Measurements from ENCODE around the gene PCED1B. TPM values are rescaled to one million over a fixed set of nuclear protein-coding genes. Genes with fewer than 3 reads are reported as not detected.

PCED1B gene
- total RNA-seq, 1 experiment from 2014 or later, result 0.86 TPM

DNA sequence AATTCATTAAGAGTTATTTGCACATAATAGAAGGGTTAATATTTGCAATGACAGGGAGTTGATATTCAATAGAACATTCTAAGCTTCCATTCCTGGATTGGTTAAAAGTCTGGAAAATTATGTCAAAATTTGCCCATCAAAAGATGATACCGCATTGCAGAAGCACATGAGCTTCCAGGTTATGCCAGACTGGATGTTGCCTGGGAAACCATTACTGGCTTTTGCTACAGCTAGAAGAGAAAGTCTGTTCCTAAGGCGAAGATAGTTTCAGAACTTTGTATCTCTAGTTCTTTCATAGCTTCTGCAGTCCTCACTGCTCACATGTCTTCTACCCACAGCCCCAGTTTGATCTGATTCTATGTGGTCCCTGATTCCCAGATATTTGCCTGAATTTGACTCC is 122.8 kb downstream of the PCED1B start:
- Histone ChIP-seq H3K4me1 (ENCODE audit: control insufficient read depth in 1 of 2, insufficient read depth in 2 of 2, low read length in 2 of 2) (peaks cover 0 to under 1% of the 10 kb centered on the region in 2 experiments; a peak in 2 of 4 replicates), H3K9me3 (ENCODE audit: control insufficient read depth in 1 of 2, insufficient read depth in 1 of 2, low read depth in 1 of 2, low read length in 2 of 2) (no peaks in the 10 kb centered on the region), H3K27me3 (ENCODE audit: insufficient read depth, low read length) (no peaks in the 10 kb centered on the region), H3K9me2 (ENCODE audit: insufficient read depth) (no peaks in the 10 kb centered on the region), H3K79me2 (ENCODE audit: insufficient read depth, low read length) (no peaks in the 10 kb centered on the region), H3K9ac (ENCODE audit: low read length) (no peak overlapping the region), H2AFZ (ENCODE audit: low read depth, low read length, poor library complexity, severe bottlenecking) (no peak overlapping the region), H3K36me3 (ENCODE audit: control insufficient read depth in 1 of 2, insufficient read depth in 2 of 2, low read length in 2 of 2) (no peaks in the 10 kb centered on the region), H3K27ac (ENCODE audit: low read depth, low read length) (no peak overlapping the region), H3K4me3 (replicated peaks in 1 of 2; ENCODE audit: low read depth in 1 of 2, low read length in 2 of 2) (no peak overlapping the region), H3K4me2 (ENCODE audit: low read length) (no peak overlapping the region), H4K20me1 (ENCODE audit: insufficient read depth) (no peaks in the 10 kb centered on the region)
- RAD21 ChIA-PET (ENCODE audit: low non-redundant PET in 1 of 2, low total read pairs in 2 of 2, uncharacterized antibody in 2 of 2, unreplicated experiment in 2 of 2), result no interaction called here
- POLR2A ChIA-PET, result interaction anchor here (0.7 kb wide), 1 partner anchor 19 kb away, joined by 3 read pairs; no protein-coding TSS in a partner anchor
- TF ChIP-seq, protein P1, sequence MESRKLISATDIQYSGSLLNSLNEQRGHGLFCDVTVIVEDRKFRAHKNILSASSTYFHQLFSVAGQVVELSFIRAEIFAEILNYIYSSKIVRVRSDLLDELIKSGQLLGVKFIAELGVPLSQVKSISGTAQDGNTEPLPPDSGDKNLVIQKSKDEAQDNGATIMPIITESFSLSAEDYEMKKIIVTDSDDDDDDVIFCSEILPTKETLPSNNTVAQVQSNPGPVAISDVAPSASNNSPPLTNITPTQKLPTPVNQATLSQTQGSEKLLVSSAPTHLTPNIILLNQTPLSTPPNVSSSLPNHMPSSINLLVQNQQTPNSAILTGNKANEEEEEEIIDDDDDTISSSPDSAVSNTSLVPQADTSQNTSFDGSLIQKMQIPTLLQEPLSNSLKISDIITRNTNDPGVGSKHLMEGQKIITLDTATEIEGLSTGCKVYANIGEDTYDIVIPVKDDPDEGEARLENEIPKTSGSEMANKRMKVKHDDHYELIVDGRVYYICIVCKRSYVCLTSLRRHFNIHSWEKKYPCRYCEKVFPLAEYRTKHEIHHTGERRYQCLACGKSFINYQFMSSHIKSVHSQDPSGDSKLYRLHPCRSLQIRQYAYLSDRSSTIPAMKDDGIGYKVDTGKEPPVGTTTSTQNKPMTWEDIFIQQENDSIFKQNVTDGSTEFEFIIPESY (IDR thresholded peaks at IDR 0.05; ENCODE audit: extremely low read depth, insufficient replicate concordance, low read length), result no peak
- no peak for TF ChIP-seq EZH2phosphoT487 (IDR thresholded peaks at IDR 0.05; ENCODE audit: borderline replicate concordance)
- TF ChIP-seq, protein P2, sequence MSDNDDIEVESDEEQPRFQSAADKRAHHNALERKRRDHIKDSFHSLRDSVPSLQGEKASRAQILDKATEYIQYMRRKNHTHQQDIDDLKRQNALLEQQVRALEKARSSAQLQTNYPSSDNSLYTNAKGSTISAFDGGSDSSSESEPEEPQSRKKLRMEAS (IDR thresholded peaks at IDR 0.05), result no peak
- TF ChIP-seq SIN3A (IDR thresholded peaks at IDR 0.05; ENCODE audit: low read depth), result no peak
- no peak for TF ChIP-seq SRF (IDR thresholded peaks at IDR 0.05; ENCODE audit: low read depth)
- TF ChIP-seq CEBPB (IDR thresholded peaks at IDR 0.05; ENCODE audit: low read depth), result no peak
- TF ChIP-seq CTCF (IDR thresholded peaks at IDR 0.05 in 2 of 3, conservative IDR thresholded peaks at IDR 0.05 in 1 of 3; ENCODE audit: borderline replicate concordance in 1 of 3, insufficient read depth in 1 of 3, low read depth in 2 of 3, low read length in 2 of 3), result no peak
- no TSS peak for BruUV-seq (replicated peaks)
- CTCF ChIA-PET, result no interaction called here
- DNase-seq (ENCODE audit: low read depth, low spot score) (no peak), ATAC-seq (no peak)
- intact Hi-C loops (cut with micrococcal nuclease), result no loop called here

All from HCT116 (cell line).